Liver (tissue), 9 donors: ENCODE results near the gene B4GALT1. TPM values are rescaled to one million over a fixed set of nuclear protein-coding genes. Genes with fewer than 3 reads are reported as not detected.

Experiments used
- DNase-seq: peaks from one replicate; pipeline ENCODE4 v3.0.0-alpha.2; 2017; ENCODE audit warnings: low spot score
- H3K27ac ChIP-seq, 2 donors: one replicate each; pipeline ENCODE4 v1.7.0; 2013; ENCODE audit warnings: inconsistent platforms in 2 of 2, low read length in 2 of 2, control low read depth in 1 of 2, low read depth in 1 of 2, mild to moderate bottlenecking in 1 of 2
- H3K27me3 ChIP-seq, 4 donors: one replicate each; pipeline versions ENCODE4 v1.6.1 to v1.7.0; 2013; ENCODE audit warnings: low read length in 3 of 4, inconsistent platforms in 1 of 4, mild to moderate bottlenecking in 1 of 4, moderate library complexity in 1 of 4; ENCODE audit not compliant: control insufficient read depth in 4 of 4, insufficient read depth in 4 of 4
- H3K36me3 ChIP-seq, 4 donors: one replicate each; pipeline versions ENCODE4 v1.6.1 to v1.7.0; 2013; ENCODE audit warnings: low read length in 3 of 4, mild to moderate bottlenecking in 3 of 4, low read depth in 1 of 4, moderate library complexity in 1 of 4; ENCODE audit not compliant: control insufficient read depth in 4 of 4, insufficient read depth in 3 of 4
- H3K4me1 ChIP-seq, 4 donors: one replicate each; pipeline versions ENCODE4 v1.6.1 to v1.7.0; 2013; ENCODE audit warnings: low read length in 3 of 4, mild to moderate bottlenecking in 3 of 4, moderate library complexity in 1 of 4; ENCODE audit not compliant: control insufficient read depth in 4 of 4, insufficient read depth in 4 of 4
- H3K4me3 ChIP-seq, 3 donors: one replicate each; pipeline versions ENCODE4 v1.6.1 to v1.7.0; 2013; ENCODE audit warnings: low read length in 3 of 3, control low read depth in 1 of 3, low read depth in 1 of 3, mild to moderate bottlenecking in 1 of 3
- H3K9ac ChIP-seq, 2 donors: one replicate each; pipeline ENCODE4 v1.7.0; 2013; ENCODE audit warnings: low read length in 2 of 2, mild to moderate bottlenecking in 2 of 2, moderate library complexity in 2 of 2, control low read depth in 1 of 2, low read depth in 1 of 2
- H3K9me3 ChIP-seq, 4 donors: one replicate each; pipeline versions ENCODE4 v1.6.1 to v1.7.0; 2013; ENCODE audit warnings: low read length in 3 of 4; ENCODE audit not compliant: control insufficient read depth in 4 of 4
- ATF3 ChIP-seq: IDR thresholded peaks from 2 replicates; pipeline ENCODE4 v1.6.1; 2016; ENCODE audit warnings: antibody characterized with exemption
- CTCF ChIP-seq: fragments of 150-350 bp; IDR thresholded peaks from 2 replicates; pipeline ENCODE4 v1.5.1; 2017; ENCODE audit warnings: improper control_type of control experiment, low read depth, low read length; ENCODE audit not compliant: missing input control
- EGR1 ChIP-seq, 2 donors: IDR thresholded peaks; 2 replicates each; pipeline ENCODE4 v1.6.1; 2016 to 2018; ENCODE audit warnings: antibody characterized with exemption in 2 of 2, low read depth in 2 of 2
- FOXA1 ChIP-seq: IDR thresholded peaks from 2 replicates; pipeline ENCODE4 v1.6.1; 2016; ENCODE audit warnings: antibody characterized with exemption
- FOXA2 ChIP-seq: IDR thresholded peaks from 2 replicates; pipeline ENCODE4 v1.6.1; 2016; ENCODE audit warnings: antibody characterized with exemption
- GABPA ChIP-seq, 2 donors: IDR thresholded peaks in 1 of 2; conservative IDR thresholded peaks in 1 of 2; 2 replicates each; pipeline ENCODE4 v1.6.1; 2016; ENCODE audit warnings: antibody characterized with exemption in 2 of 2, mild to moderate bottlenecking in 1 of 2, moderate library complexity in 1 of 2
- HNF4A ChIP-seq, 2 donors: conservative IDR thresholded peaks; 2 replicates each; pipeline ENCODE4 v1.6.1; 2016; ENCODE audit warnings: antibody characterized with exemption in 2 of 2, mild to moderate bottlenecking in 2 of 2
- HNF4G ChIP-seq: IDR thresholded peaks from 2 replicates; pipeline ENCODE4 v1.6.1; 2016; ENCODE audit warnings: antibody characterized with exemption
- JUND ChIP-seq, 2 donors: IDR thresholded peaks; 2 replicates each; pipeline ENCODE4 v1.6.1; 2016; ENCODE audit warnings: antibody characterized with exemption in 2 of 2
- MAX ChIP-seq: IDR thresholded peaks from 2 replicates; pipeline ENCODE4 v1.6.1; 2016; ENCODE audit warnings: antibody characterized with exemption
- NR2F2 ChIP-seq: IDR thresholded peaks from 2 replicates; pipeline ENCODE4 v1.6.1; 2016; ENCODE audit warnings: antibody characterized with exemption
- RAD21 ChIP-seq, 2 donors: IDR thresholded peaks; 2 replicates each; pipeline ENCODE4 v1.6.1; 2016; ENCODE audit warnings: antibody characterized with exemption in 2 of 2, mild to moderate bottlenecking in 2 of 2
- REST ChIP-seq: IDR thresholded peaks from 2 replicates; pipeline ENCODE4 v1.6.1; 2016; ENCODE audit warnings: antibody characterized with exemption, mild to moderate bottlenecking
- RXRA ChIP-seq, 2 donors: IDR thresholded peaks; 2 replicates each; pipeline ENCODE4 v1.6.1; 2017 to 2018; ENCODE audit warnings: antibody characterized with exemption in 2 of 2, mild to moderate bottlenecking in 1 of 2
- SP1 ChIP-seq: IDR thresholded peaks from 2 replicates; pipeline ENCODE4 v1.6.1; 2018; ENCODE audit warnings: antibody characterized with exemption, mild to moderate bottlenecking
- TAF1 ChIP-seq: conservative IDR thresholded peaks from 2 replicates; pipeline ENCODE4 v1.6.1; 2016; ENCODE audit warnings: antibody characterized with exemption, mild to moderate bottlenecking
- YY1 ChIP-seq: IDR thresholded peaks from 2 replicates; pipeline ENCODE4 v1.6.1; 2016; ENCODE audit warnings: antibody characterized with exemption, mild to moderate bottlenecking
- ZBTB33 ChIP-seq: IDR thresholded peaks from 2 replicates; pipeline ENCODE4 v1.6.1; 2016; ENCODE audit warnings: antibody characterized with exemption
- WGBS: extraction: QIAGEN DNeasy Blood & Tissue Kit; methylation state at CpG from one replicate; pipeline ENCODE4 v1.1.7; 2013; 5-methylcytosine and 5-hydroxymethylcytosine counted together
- polyA plus RNA-seq, 2 donors: library from polyadenylated mRNA; stranded (reverse) in 1 of 2; unstranded in 1 of 2; fragments of 200-250 nt in 1 of 2; fragments of >200 nt in 1 of 2; fragmentation: Nextera tagmentation in 1 of 2; extraction: Ambion mirVana in 1 of 2; gene quantifications; one replicate each; pipeline versions ENCODE4 v1.2.1 to v1.2.3, GENCODE V29; 2013 to 2015
- total RNA-seq, 2 donors: library from RNA; depleted of rRNA; stranded (reverse); fragments of >200 nt; gene quantifications; one replicate each; pipeline ENCODE4 v1.2.3, GENCODE V29; 2014
- donor health status: healthy.
- donor health status: healthy.
- donor health status: healthy.
- donor health status: healthy.
- donor health status: healthy.

B4GALT1 gene
- total and polyA plus RNA-seq, 4 donors = 25.9 to 59.8 (median 42.7) TPM

GRCh38 chr9:33139421-33140228, 27.5 kb downstream of the B4GALT1 start:
- TF ChIP-seq MAX (peak; percentile 99), GABPA (IDR thresholded peaks at IDR 0.05 in 1 of 2, conservative IDR thresholded peaks at IDR 0.05 in 1 of 2) (peak in 1 of 2 donors; percentile 66), FOXA2 (peak; percentile 37), EGR1 (IDR thresholded peaks at IDR 0.05; ENCODE audit: low read depth in 2 of 2) (peak in 1 of 2 donors; percentile 78), CTCF (no peak), ZBTB33 (peak; percentile 89), YY1 (peak; percentile 78), RXRA (IDR thresholded peaks at IDR 0.05) (peak; percentile 97 to 98), SP1 (peak; percentile 93), JUND (IDR thresholded peaks at IDR 0.05) (peak; percentile 72 to 82), HNF4G (peak; percentile 40), RAD21 (IDR thresholded peaks at IDR 0.05) (peak; percentile 46 to 63), NR2F2 (peak; percentile 83), FOXA1 (peak; percentile 71), ATF3 (peak; percentile 78), REST (no peak), TAF1 (peak; percentile 24), HNF4A (conservative IDR thresholded peaks at IDR 0.05) (peak; percentile 87 to 93)
- WGBS = 25% methylated on average over 18 of the region's 18 CpGs
- Histone ChIP-seq H3K36me3 (peaks cover 0 to 7% (median 2%) of the 10 kb centered on the region in 4 donors), H3K27me3 (no peaks in the 10 kb centered on the region), H3K9ac (no peak overlapping the region), H3K27ac (peak overlapping the region; percentile 59 to 81), H3K9me3 (no peaks in the 10 kb centered on the region), H3K4me1 (peaks cover 51 to 92% (median 88%) of the 10 kb centered on the region in 4 donors), H3K4me3 (no peak overlapping the region)
- DNase-seq = peak; percentile 69
